Mesodermal cell (in vitro differentiated cells): ENCODE measurements around the gene STAT4.

ENCODE experiments used
- H3K27ac ChIP-seq: 2 replicates; pipeline ENCODE4 v1.7.0; 2013; ENCODE audit warnings: mild to moderate bottlenecking, low read depth, low read length, moderate library complexity; ENCODE audit not compliant: severe bottlenecking
- H3K36me3 ChIP-seq: 2 replicates; pipeline ENCODE4 v1.7.1; 2013; ENCODE audit warnings: mild to moderate bottlenecking, low read length, moderate library complexity; ENCODE audit not compliant: control insufficient read depth, insufficient read depth
- H3K4me1 ChIP-seq: one replicate; pipeline ENCODE4 v1.7.1; 2013; ENCODE audit warnings: mild to moderate bottlenecking, low read length; ENCODE audit not compliant: insufficient read depth, control insufficient read depth, poor library complexity, severe bottlenecking
- H3K4me3 ChIP-seq: 2 replicates; pipeline ENCODE4 v1.7.0; 2013; ENCODE audit warnings: low read length, control low read depth, mild to moderate bottlenecking; ENCODE audit not compliant: insufficient read depth, poor library complexity, severe bottlenecking; ENCODE audit errors: extremely low read depth
- H3K9me3 ChIP-seq: 2 replicates; pipeline ENCODE4 v1.7.1; 2013; ENCODE audit warnings: mild to moderate bottlenecking, low read length, moderate library complexity; ENCODE audit not compliant: control insufficient read depth
- WGBS, 2 experiments: methylation state at CpG; one replicate each; pipeline ENCODE4 v1.1.5; 2013; ENCODE audit warnings: missing lambda C conversion rate in 2 of 2; ENCODE audit not compliant: insufficient coverage in 2 of 2; 5-methylcytosine and 5-hydroxymethylcytosine counted together

The STAT4 gene

GRCh38 chr2:191009541-191010374, 141.0 kb downstream of the STAT4 start:
- Histone ChIP-seq H3K36me3 (peaks cover 34% of the 10 kb centered on the region), H3K27ac (no peak overlapping the region), H3K4me1 (peaks cover 4% of the 10 kb centered on the region), H3K9me3 (no peaks in the 10 kb centered on the region), H3K4me3 (no peak overlapping the region)
- WGBS, 2 experiments: 100% methylated on average over 1 of the region's 4 CpGs; no CpG with 5 or more reads in 1 of the 2 experiments

- Histone ChIP-seq H3K27ac (no peak overlapping the region), H3K4me3 (no peak overlapping the region), H3K9me3 (no peaks in the 10 kb centered on the region), H3K4me1 (no peaks in the 10 kb centered on the region), H3K36me3 (peaks cover 48% of the 10 kb centered on the region)
These were observed 142.5 kb downstream of the STAT4 start for GRCh38 chr2:191008286-191008685.

- Histone ChIP-seq H3K4me1 (no peaks in the 10 kb centered on the region), H3K4me3 (no peak overlapping the region), H3K9me3 (no peaks in the 10 kb centered on the region), H3K36me3 (peaks cover 56% of the 10 kb centered on the region), H3K27ac (no peak overlapping the region)
- 90 to 100% methylated on average over 1 of the region's 4 CpGs for WGBS, 2 experiments
These were observed 143.6 kb downstream of the STAT4 start for GRCh38 chr2:191006997-191007783.

GRCh38 chr2:191006297-191006696, 144.5 kb downstream of the STAT4 start:
- no peak overlapping the region for H3K4me3 ChIP-seq

GRCh38 chr2:191003405-191004309, 147.1 kb downstream of the STAT4 start:
- 90% methylated on average over 4 of the region's 6 CpGs for WGBS, 2 experiments
- Histone ChIP-seq H3K9me3 (no peaks in the 10 kb centered on the region), H3K4me3 (no peak overlapping the region), H3K4me1 (no peaks in the 10 kb centered on the region), H3K36me3 (peaks cover 82% of the 10 kb centered on the region), H3K27ac (no peak overlapping the region)

More at GRCh38 chr2:191006297-191006696, 144.5 kb downstream of the STAT4 start:
- 94 to 100% methylated on average over 1 to 3 of the region's 3 CpGs for WGBS, 2 experiments
- H3K27ac ChIP-seq: no peak overlapping the region
- no peaks in the 10 kb centered on the region for H3K4me1 ChIP-seq
- peaks cover 65% of the 10 kb centered on the region for H3K36me3 ChIP-seq
- no peaks in the 10 kb centered on the region for H3K9me3 ChIP-seq

GRCh38 chr2:191001624-191002023, 149.2 kb downstream of the STAT4 start:
- no peaks in the 10 kb centered on the region for H3K4me1 ChIP-seq
- 83% methylated on average over 1 of the region's 3 CpGs; no CpG with 5 or more reads in 1 of the 2 experiments for WGBS, 2 experiments
- H3K27ac ChIP-seq: no peak overlapping the region
- no peak overlapping the region for H3K4me3 ChIP-seq
- peaks cover 86% of the 10 kb centered on the region for H3K36me3 ChIP-seq
- no peaks in the 10 kb centered on the region for H3K9me3 ChIP-seq

GRCh38 chr2:191001032-191001431, 149.8 kb downstream of the STAT4 start:
- Histone ChIP-seq H3K4me3 (no peak overlapping the region), H3K9me3 (no peaks in the 10 kb centered on the region), H3K27ac (no peak overlapping the region)

GRCh38 chr2:190999949-191000665, 150.7 kb downstream of the STAT4 start:
- Histone ChIP-seq H3K4me3 (no peak overlapping the region), H3K4me1 (no peaks in the 10 kb centered on the region), H3K9me3 (no peaks in the 10 kb centered on the region), H3K36me3 (peaks cover 86% of the 10 kb centered on the region), H3K27ac (no peak overlapping the region)
- WGBS, 2 experiments: 100% methylated on average over 3 to 4 of the region's 9 CpGs

More at GRCh38 chr2:191001032-191001431, 149.8 kb downstream of the STAT4 start:
- Histone ChIP-seq H3K36me3 (peaks cover 86% of the 10 kb centered on the region), H3K4me1 (no peaks in the 10 kb centered on the region)
- 81 to 88% methylated on average over 1 to 2 of the region's 2 CpGs for WGBS, 2 experiments

GRCh38 chr2:190999058-190999457, 151.7 kb downstream of the STAT4 start:
- H3K4me1 ChIP-seq: no peaks in the 10 kb centered on the region
- 96 to 97% methylated on average over 5 to 6 of the region's 7 CpGs for WGBS, 2 experiments
- H3K27ac ChIP-seq: no peak overlapping the region
- no peaks in the 10 kb centered on the region for H3K9me3 ChIP-seq
- H3K4me3 ChIP-seq: no peak overlapping the region
- H3K36me3 ChIP-seq: peaks cover 88% of the 10 kb centered on the region
